ENCODE results near the gene TBC1D7.

DNA sequence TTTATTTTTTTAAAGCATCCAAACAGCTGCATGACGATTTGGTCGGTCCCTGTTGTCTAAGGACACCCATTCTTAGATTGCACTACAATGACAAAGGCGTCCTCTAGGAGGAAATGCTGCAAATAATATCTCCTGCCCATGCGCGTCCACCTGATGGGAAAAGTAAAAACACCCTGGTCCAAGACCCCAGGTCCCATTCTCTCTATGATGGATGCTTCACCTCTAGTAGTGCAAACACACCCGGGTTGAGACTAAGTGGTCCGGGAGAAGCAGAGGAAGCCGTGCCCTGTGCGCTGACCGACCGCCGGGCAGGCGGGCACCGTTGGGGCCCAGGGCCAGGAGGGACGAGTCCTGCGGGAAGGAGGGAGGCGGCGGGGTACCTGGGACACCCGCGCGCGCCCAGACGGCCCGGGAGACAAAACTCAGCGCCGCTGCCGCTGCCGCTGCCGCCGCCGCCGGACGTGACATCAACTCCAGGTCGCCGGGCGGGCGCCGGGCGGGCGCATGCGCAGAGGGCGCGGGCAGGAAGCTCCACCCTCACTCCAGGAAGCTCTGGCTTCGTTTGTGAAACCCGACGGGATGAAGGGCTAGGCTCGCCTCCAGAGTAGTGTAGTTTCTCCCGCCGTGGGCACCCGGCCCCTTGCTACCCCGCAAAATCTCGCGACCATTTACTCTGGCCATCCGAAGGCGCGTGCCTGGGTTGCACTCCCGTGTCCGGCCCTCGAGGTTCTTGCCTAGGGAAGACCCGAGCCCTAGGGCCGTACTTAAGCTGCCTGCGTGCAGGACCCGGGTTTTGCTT lies at the start of gene TBC1D7:
- TF ChIP-seq TAF1 (IDR thresholded peaks at IDR 0.05; ENCODE audit: low read depth) (peak; percentile 74; the same call in 1 of the 2 replicates), RAD21 (IDR thresholded peaks at IDR 0.05; ENCODE audit: low read depth) (no peak), EP300 (IDR thresholded peaks at IDR 0.05; ENCODE audit: borderline replicate concordance) (no peak), MAX (IDR thresholded peaks at IDR 0.05) (peak; percentile 69), TEAD4 (IDR thresholded peaks at IDR 0.05) (no peak), FOXM1 (IDR thresholded peaks at IDR 0.05; ENCODE audit: borderline replicate concordance, low read depth) (no peak), NFIC (IDR thresholded peaks at IDR 0.05) (no peak), TCF12 (IDR thresholded peaks at IDR 0.05; ENCODE audit: low read depth) (no peak), CEBPB (IDR thresholded peaks at IDR 0.05) (no peak)
